GM23338 (cell line): ENCODE measurements around the gene RAB40B.

Experiments used
- CTCF ChIP-seq, 2 experiments: fragments of 200-600 bp in 1 of 2; sonication (generic) in 1 of 2; conservative IDR thresholded peaks; 2 replicates each; pipeline versions ENCODE4 v1.5.1 to v1.6.1; 2016 to 2017; ENCODE audit warnings: antibody characterized with exemption in 2 of 2, low read depth in 2 of 2, mild to moderate bottlenecking in 2 of 2, moderate library complexity in 1 of 2
- EZH2 ChIP-seq: fragments of 200-600 bp; sonication (generic); IDR thresholded peaks from one replicate; pipeline ENCODE4 v1.8.0; 2017; ENCODE audit warnings: antibody characterized with exemption, mild to moderate bottlenecking, low read depth; ENCODE audit not compliant: unreplicated experiment
- POLR2AphosphoS5 ChIP-seq: IDR thresholded peaks from 2 replicates; pipeline ENCODE4 v1.6.1; 2016; ENCODE audit warnings: antibody characterized with exemption, low read depth
- ZNF114 ChIP-seq: fragments of 250-450 bp; sonication (Bioruptor Pico); IDR thresholded peaks from 2 replicates; pipeline ENCODE4 v1.5.0; 2020; ENCODE audit warnings: mild to moderate bottlenecking, moderate library complexity

GRCh38 chr17:82636626-82637598 is 61.6 kb downstream of the RAB40B start:
- TF ChIP-seq CTCF (conservative IDR thresholded peaks at IDR 0.05; ENCODE audit: low read depth in 2 of 2) = no peak
- TF ChIP-seq POLR2AphosphoS5 = no peak
- TF ChIP-seq EZH2 = no peak
- TF ChIP-seq ZNF114 = no peak
